Renal pelvis (tissue), 3 donors: ENCODE data around the gene LIMD2. TPM values are rescaled to one million over a fixed set of nuclear protein-coding genes. Genes with fewer than 3 reads are reported as not detected.

Experiments used
- polyA plus RNA-seq, 3 donors: library from polyadenylated mRNA; unstranded; fragments of 120-200 nt; gene quantifications; one replicate each; pipeline ENCODE4 v1.2.1, GENCODE V29; 2013; ENCODE audit not compliant: insufficient read length in 3 of 3

LIMD2 gene
- polyA plus RNA-seq, 3 donors, result 28.8 to 38.4 (median 34.9) TPM

Other genes starting within 250 kb of the LIMD2 start
- 10 to 100 TPM; 11.7 to 23.6 (median 20.1) TPM for gene ACE, start 223.1 kb downstream of the LIMD2 start, polyA plus RNA-seq
- 1 to 10 TPM; 2.5 to 3.7 (median 2.5) TPM for gene KCNH6, start 176.8 kb downstream of the LIMD2 start, polyA plus RNA-seq
- 100 to 1,000 TPM; 106 to 121 (median 112) TPM for gene DCAF7, start 149.6 kb downstream of the LIMD2 start, polyA plus RNA-seq
- 10 to 100 TPM; 23.1 to 31.3 (median 28.8) TPM for gene TACO1, start 99.2 kb downstream of the LIMD2 start, polyA plus RNA-seq
- 10 to 100 TPM; 27.1 to 34.6 (median 32.4) TPM for gene MAP3K3, start 77.7 kb downstream of the LIMD2 start, polyA plus RNA-seq
- 10 to 100 TPM; 43.1 to 74.3 (median 66.8) TPM for gene STRADA, start 41.7 kb upstream of the LIMD2 start, polyA plus RNA-seq
- gene CCDC47, start 73.5 kb upstream of the LIMD2 start, polyA plus RNA-seq, result 100 to 1,000 TPM in 2 of 3 donors, 10 to 100 TPM in 1; 87.7 to 116 (median 109) TPM
- gene DDX42, start 74.0 kb upstream of the LIMD2 start, polyA plus RNA-seq, result 100 to 1,000 TPM; 158 to 225 (median 211) TPM
- gene PSMC5, start 127.3 kb upstream of the LIMD2 start, polyA plus RNA-seq, result 100 to 1,000 TPM; 170 to 203 (median 178) TPM
- 10 to 100 TPM; 66.9 to 75.2 (median 73.2) TPM for gene FTSJ3, start 127.5 kb upstream of the LIMD2 start, polyA plus RNA-seq
- 10 to 100 TPM; 58.1 to 60.5 (median 58.5) TPM for gene SMARCD2, start 142.6 kb upstream of the LIMD2 start, polyA plus RNA-seq
- gene CSH2, start 173.6 kb upstream of the LIMD2 start, polyA plus RNA-seq, result under 1 TPM in 1 of 3 donors, not detected in 2; 0.10 TPM
- not detected for gene GH2, start 181.8 kb upstream of the LIMD2 start, polyA plus RNA-seq
- gene CSH1, start 196.4 kb upstream of the LIMD2 start, polyA plus RNA-seq, result not detected
- gene CSHL1, start 211.1 kb upstream of the LIMD2 start, polyA plus RNA-seq, result not detected
- gene GH1, start 218.7 kb upstream of the LIMD2 start, polyA plus RNA-seq, result under 1 TPM in 1 of 3 donors, not detected in 2; 0.16 TPM
- gene CD79B, start 232.2 kb upstream of the LIMD2 start, polyA plus RNA-seq, result 1 to 10 TPM; 1.8 to 3.1 (median 2.3) TPM